Jurkat, Clone E6-1 (cell line): Measurements from ENCODE around the gene FADS6.

ENCODE experiments used
- DNase-seq: peaks from one replicate; pipeline ENCODE4 v3.0.0-alpha.2; 2011; ENCODE audit warnings: low read depth, low spot score
- H3K4me3 ChIP-seq: 2 replicates; pipeline ENCODE4 v1.5.1; 2011; ENCODE audit warnings: mild to moderate bottlenecking, low read length, control low read depth, moderate library complexity

The FADS6 gene

DNA sequence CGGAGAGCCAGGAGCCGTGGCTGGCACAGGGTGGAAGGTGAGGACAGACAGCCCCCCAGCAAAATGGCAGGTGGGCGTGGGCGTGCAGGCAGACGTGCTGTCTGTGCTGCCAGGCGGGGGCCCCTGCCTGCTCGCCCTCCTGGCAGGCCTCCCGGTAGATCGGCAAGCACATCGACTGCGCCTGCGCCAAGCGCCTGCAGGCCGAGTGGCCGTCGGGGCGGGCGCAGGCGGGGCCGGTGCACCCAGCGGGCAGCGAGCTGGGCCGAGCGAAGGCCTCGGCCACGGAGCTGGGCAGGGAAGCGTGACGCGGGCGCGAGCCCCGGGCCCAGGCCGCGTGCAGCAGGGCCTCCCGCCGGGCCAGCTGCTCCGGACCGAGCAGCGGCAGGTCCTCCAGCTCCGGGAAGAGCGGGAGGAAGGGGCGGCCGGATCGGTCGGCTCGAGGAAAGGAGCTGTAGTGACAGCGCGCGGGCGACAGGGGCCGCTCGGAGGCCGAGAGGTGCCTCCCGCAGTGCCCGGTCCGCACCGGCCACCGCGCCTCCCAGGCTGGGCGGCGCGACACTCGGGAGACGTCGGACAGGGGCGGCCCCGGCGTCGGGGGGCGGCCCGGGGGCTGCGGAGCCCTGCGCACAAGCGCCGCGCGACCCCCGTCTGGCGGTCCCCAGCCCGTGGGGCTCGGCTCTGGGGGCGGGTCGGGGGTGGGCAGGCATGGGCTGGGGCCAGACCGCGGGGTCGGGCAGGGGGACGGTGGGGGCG is 50.7 kb downstream of the FADS6 start:
- no peak for DNase-seq
- H3K4me3 ChIP-seq, result no peak overlapping the region

GRCh38 chr17:74842146-74842598 is 51.3 kb downstream of the FADS6 start:
- H3K4me3 ChIP-seq, result no peak overlapping the region
- DNase-seq, result no peak

- DNase-seq, result no peak
Observed at GRCh38 chr17:74840989-74841666, 52.3 kb downstream of the FADS6 start.

DNA sequence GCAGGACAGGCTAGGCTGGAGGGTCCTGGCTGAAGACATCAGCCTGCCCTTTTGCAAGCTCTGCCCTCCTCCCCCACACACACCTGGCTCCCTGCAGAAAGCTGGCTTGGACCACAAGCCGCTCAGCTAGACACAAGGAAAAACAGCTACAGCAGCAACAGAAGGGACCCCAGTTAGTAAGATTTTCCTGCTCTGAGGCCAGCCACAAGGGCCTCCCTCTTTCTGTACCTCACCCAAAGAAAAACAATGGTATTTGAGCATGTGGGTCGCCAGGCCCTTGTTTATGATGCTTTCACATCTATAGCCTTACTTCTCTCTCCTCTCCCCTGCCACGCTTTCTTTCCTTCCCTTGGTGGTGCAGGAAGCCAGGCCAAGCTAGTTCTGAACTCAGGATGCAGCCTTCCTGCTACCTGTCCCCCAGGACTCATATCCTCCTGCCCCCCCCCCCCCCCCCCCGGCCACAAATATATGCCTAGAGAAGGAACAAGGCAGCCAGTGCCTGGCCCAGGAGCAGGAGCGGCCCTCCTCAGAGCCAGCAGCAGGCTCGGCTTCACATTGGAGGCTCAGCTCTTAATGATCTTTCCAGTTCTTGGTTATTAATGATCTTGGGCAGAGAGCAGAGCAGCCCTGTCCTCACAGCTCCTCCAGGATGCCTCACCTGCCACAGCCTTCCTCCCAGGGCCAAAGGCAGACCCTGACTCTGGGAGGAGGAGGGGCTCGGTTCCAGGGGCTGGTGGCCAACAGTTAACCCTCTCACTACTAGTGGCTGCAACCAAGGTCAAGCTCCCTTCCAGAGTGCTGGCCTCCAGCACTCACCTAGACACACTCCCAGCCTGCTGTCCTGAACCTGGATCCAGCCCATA is 53.2 kb downstream of the FADS6 start:
- H3K4me3 ChIP-seq, result no peak overlapping the region
- no peak for DNase-seq

More at GRCh38 chr17:74840989-74841666, 52.3 kb downstream of the FADS6 start:
- no peak overlapping the region for H3K4me3 ChIP-seq

DNA sequence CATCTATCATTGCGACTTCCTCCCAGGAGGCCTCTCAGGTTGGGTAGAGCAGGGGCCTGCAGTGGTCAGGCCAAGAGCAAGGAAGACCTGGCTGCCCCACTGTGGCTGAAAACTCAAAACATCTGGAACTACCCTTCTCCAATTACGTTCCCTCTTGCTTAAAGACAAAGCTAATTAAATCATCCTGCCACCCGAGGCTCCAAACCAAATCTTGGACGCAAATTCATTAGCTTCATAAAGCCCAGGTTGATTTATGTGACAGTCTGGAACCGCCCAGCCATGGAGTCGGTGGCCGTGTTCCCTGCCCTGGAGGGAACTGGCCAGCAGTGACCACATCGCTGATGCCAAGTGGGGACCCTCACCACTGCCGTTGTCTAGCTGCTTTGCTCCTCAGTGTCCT is 55.2 kb downstream of the FADS6 start:
- no peak overlapping the region for H3K4me3 ChIP-seq
- DNase-seq, result no peak

DNA sequence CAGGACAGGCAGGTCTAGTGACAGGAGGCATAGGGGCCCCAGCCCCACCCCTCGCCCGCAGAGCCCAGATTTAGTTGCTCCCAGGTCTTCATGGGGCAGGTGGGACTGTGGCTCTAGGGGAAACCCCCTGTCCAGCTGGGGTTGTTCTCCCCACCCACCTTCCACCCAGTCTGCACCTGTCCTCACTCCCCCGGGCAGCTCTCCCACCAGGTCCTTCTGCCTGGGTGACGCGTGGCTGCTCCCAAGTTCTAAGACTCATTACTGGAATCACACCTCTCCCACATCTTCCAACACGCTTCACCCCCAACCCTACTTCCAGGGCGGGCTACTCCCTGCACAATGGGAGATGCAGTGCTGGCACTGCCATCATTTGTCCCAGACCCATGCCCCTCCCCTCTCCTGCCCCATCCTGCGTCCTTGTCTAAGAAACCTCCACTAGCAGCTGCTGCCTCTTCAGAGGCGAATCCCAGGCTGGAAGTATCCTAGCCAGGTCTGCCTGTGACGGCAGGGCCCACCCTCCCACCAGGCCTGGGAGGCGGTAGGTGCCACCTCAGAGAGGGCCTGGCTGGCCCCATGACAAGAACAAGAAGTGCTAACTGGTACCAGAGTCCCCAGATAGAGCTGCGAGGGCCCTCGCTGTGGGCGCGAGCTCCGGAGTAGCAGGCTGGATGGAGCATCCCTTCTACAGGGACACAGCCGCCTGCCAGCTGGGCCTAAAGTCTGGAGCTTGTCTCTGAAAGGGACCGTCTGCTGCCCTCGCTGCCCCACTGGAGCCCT is 56.6 kb downstream of the FADS6 start:
- DNase-seq, result no peak
- no peak overlapping the region for H3K4me3 ChIP-seq

GRCh38 chr17:74836191-74836590 is 57.2 kb downstream of the FADS6 start:
- no peak for DNase-seq
- no peak overlapping the region for H3K4me3 ChIP-seq

DNA sequence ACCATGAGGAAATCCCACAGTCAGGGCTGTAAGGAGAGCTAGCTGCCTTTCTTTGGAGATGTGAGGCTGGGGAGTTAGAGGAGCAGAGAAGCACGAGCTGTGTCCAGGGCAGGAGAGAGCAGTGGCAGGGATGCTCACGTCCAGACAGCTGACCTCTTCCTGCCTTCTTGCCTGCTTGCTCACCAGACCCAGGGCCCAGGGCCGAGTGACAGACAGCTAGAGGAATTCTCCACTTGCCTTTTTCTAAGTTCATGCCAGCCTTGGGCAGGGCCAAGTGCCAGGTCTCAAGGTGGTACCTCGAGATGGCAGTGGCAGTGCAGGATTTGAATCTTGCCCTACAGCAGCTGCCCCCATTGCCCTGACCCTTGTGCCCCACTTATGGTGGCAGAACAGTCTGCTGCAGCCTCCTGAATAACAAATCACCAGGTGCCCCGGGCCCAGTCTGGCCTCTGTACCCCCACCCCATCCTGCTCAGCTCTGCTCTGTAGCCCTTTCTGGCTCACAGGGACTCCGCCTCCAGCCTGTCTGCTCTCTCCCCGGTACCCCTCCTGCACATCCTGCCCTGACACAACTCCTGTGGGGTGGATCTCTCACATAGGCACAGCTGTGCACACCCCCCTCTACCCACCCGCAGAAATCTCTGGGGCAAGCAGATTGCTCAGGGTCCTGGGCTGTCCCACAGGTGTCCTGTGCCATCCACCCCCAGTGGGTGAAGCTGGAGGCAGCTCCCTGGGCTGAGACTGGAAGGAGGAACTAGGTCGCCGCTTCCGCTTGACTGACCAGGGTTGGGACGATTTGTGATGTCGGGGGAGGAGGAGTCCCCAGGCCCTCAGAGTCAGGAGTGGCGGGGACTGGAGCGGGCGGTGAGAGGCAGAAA is 59.7 kb downstream of the FADS6 start:
- no peak overlapping the region for H3K4me3 ChIP-seq
- DNase-seq, result no peak

DNA sequence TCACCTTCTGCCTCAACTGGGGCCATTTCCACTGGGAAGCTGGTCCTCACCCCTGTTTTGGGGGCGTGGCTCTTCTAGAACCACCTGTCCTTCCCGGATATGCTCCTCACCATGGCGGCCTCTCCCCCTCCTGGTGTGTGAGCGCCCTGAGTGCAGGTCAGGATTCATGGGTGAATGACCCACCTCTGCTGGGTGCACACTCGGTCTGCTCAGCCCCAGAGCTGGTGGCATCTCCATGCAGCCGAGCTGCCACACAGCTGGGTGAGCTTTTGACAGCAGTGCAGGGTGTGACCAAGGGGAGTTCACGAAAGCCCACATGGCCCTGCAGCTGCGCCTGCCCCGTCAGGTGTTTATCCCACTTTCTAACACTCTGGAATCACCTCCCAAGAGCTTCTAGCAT is 61.0 kb downstream of the FADS6 start:
- H3K4me3 ChIP-seq, result no peak overlapping the region
- DNase-seq, result no peak

DNA sequence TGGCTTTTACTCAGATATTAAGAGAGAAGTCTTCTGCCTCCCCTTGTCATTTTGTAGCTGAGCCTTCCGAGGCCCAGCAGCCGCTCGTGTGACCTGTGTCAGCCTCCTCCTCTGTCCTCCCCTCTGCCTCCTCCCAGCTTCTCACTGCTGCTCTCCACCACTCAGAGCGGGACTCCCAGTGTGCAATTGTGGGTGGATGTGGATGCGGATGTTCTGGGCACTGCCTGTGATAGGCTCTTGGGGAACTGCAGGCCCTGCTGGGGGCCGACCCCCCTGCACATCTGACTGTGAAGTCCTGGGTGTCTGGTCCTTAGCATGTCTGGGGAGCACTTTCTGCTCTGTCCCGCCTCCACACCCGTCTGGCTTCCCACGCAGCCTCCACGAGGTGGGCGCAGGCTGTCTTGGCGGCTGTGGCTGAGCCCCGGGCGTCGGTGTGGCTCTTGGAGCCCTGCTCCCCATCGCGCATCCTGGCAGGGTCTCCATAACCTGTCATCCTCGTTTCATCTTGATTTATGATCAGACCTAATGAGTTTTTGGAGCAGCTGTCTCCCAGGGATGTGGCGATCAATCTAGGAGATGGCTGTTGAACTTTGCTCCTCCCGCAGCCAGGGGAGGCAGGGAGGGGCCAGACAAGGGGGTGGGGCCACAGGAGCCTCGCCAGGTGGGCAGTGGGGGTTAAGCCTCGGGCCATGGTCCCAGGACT is 61.8 kb downstream of the FADS6 start:
- DNase-seq, result no peak
- no peak overlapping the region for H3K4me3 ChIP-seq

GRCh38 chr17:74830861-74831260 is 62.6 kb downstream of the FADS6 start:
- DNase-seq, result no peak

DNA sequence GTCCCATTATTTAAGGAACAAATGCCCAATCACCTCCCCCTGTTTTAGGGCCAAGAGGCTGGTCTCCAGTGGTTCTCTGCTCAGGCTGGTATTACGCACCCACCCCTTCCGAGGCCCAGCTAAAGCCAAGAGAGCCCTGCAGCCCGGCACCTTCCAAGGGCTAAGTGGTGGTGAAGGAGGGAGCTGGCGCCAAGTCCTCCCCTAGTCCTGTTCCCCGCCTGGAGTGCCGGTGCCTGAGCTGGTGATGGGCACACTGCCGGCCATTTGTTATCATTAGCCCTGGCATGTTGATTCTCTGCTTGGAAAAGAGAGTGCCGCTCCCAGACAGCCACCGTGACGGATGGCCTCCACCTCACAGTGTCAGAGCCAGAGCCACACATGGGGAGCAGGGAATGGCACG is 65.6 kb downstream of the FADS6 start:
- DNase-seq, result no peak
- H3K4me3 ChIP-seq, result no peak overlapping the region

More at GRCh38 chr17:74830861-74831260, 62.6 kb downstream of the FADS6 start:
- H3K4me3 ChIP-seq, result no peak overlapping the region
